SK-N-SH (cell line): ENCODE measurements around the gene BIRC5. TPM values are rescaled to one million over a fixed set of nuclear protein-coding genes. Genes with fewer than 3 reads are reported as not detected.

ENCODE experiments used
- CTCF ChIA-PET: fragments of 300-600, 350-600 bp; formaldehyde crosslinking; extraction: SDS; loops from one replicate; lab custom pipeline; 2021; lab: Yijun Ruan, JAX
- POLR2A ChIA-PET: fragments of 350-600 bp; sonication (Branson Sonifier 250); formaldehyde crosslinking; extraction: SDS; loops from one replicate; lab custom pipeline; 2020; ENCODE audit warnings: antibody characterized with exemption, inconsistent platforms; lab: Yijun Ruan, JAX
- DNase-seq: peaks from one replicate; pipeline ENCODE4 v3.0.0; 2012
- H2AFZ ChIP-seq: fragments of 200-600 bp; sonication (generic); 2 replicates; pipeline ENCODE4 v1.8.1; 2016; ENCODE audit warnings: antibody characterized with exemption, mild to moderate bottlenecking, low read depth
- H3F3A ChIP-seq: fragments of 200-600 bp; sonication (generic); replicated peaks from 2 replicates; pipeline ENCODE3; 2016; ENCODE audit warnings: antibody characterized with exemption, mild to moderate bottlenecking; ENCODE audit not compliant: insufficient read depth
- H3K27ac ChIP-seq, 2 experiments: fragments of 200-500 bp in 1 of 2; fragments of 200-600 bp in 1 of 2; sonication (Bioruptor generic) in 1 of 2; sonication (generic), shearing (Covaris generic) in 1 of 2; 2 replicates each; pipeline versions ENCODE4 v1.5.1 to v1.6.1; 2014 to 2016; ENCODE audit warnings: low read depth in 2 of 2, inconsistent platforms in 1 of 2, low read length in 1 of 2, mild to moderate bottlenecking in 1 of 2, mixed read lengths in 1 of 2
- H3K27me3 ChIP-seq: fragments of 200-600 bp; sonication (generic), shearing (Covaris generic); 2 replicates; pipeline ENCODE4 v1.6.1; 2016; ENCODE audit warnings: mixed run types; ENCODE audit not compliant: insufficient read depth
- H3K36me3 ChIP-seq, 2 experiments: fragments of 200-500 bp in 1 of 2; fragments of 200-600 bp in 1 of 2; sonication (Bioruptor generic) in 1 of 2; sonication (generic) in 1 of 2; replicated peaks in 1 of 2; 2 replicates each; pipeline versions ENCODE3 to v1.5.1; 2014 to 2016; ENCODE audit warnings: low read length in 1 of 2, mild to moderate bottlenecking in 1 of 2; ENCODE audit not compliant: insufficient read depth in 2 of 2, control insufficient read depth in 1 of 2
- H3K4me1 ChIP-seq, 2 experiments: fragments of 200-500 bp in 1 of 2; fragments of 200-600 bp in 1 of 2; sonication (Bioruptor generic) in 1 of 2; sonication (generic), shearing (Covaris generic) in 1 of 2; 2 replicates each; pipeline versions ENCODE4 v1.5.1 to v1.6.1; 2014 to 2016; ENCODE audit warnings: low read depth in 1 of 2, low read length in 1 of 2, mixed run types in 1 of 2; ENCODE audit not compliant: insufficient read depth in 2 of 2, control insufficient read depth in 1 of 2
- H3K4me2 ChIP-seq: fragments of 200-600 bp; sonication (generic), shearing (Covaris generic); 2 replicates; pipeline ENCODE4 v1.6.1; 2017; ENCODE audit warnings: mixed run types
- H3K4me3 ChIP-seq, 2 experiments: fragments of 200-500 bp in 1 of 2; fragments of 200-600 bp in 1 of 2; sonication (Bioruptor generic) in 1 of 2; sonication (generic), shearing (Covaris generic) in 1 of 2; 2 replicates each; pipeline versions ENCODE4 v1.5.1 to v1.8.1; 2014 to 2016; ENCODE audit warnings: low read depth in 2 of 2, inconsistent platforms in 1 of 2, low read length in 1 of 2, mild to moderate bottlenecking in 1 of 2, mixed read lengths in 1 of 2, moderate library complexity in 1 of 2
- H3K79me2 ChIP-seq: fragments of 200-600 bp; sonication (generic); 2 replicates; pipeline ENCODE4 v1.8.1; 2017; ENCODE audit warnings: mild to moderate bottlenecking; ENCODE audit not compliant: insufficient read depth
- H3K9ac ChIP-seq: fragments of 200-600 bp; sonication (generic); 2 replicates; pipeline ENCODE4 v1.6.1; 2017; ENCODE audit warnings: mixed run types
- H3K9me2 ChIP-seq: fragments of 200-600 bp; sonication (generic); 2 replicates; pipeline ENCODE4 v1.6.1; 2017; ENCODE audit warnings: mixed run types
- H3K9me3 ChIP-seq: fragments of 200-600 bp; sonication (generic); 2 replicates; pipeline ENCODE4 v1.6.1; 2017; ENCODE audit warnings: mixed run types, mild to moderate bottlenecking, moderate library complexity
- H4K20me1 ChIP-seq: fragments of 200-600 bp; sonication (generic); 2 replicates; pipeline ENCODE4 v1.6.1; 2017; ENCODE audit warnings: mild to moderate bottlenecking, mixed run types; ENCODE audit not compliant: insufficient read depth
- CHD2 ChIP-seq: fragments of 150-350 bp; IDR thresholded peaks from 2 replicates; pipeline ENCODE4 v1.6.1; 2018; ENCODE audit warnings: low read length; ENCODE audit not compliant: partially characterized antibody
- EP300 ChIP-seq, 2 experiments: IDR thresholded peaks; 2 replicates each; pipeline versions ENCODE4 v1.4.0 to v1.6.1; 2012; ENCODE audit warnings: borderline replicate concordance in 1 of 2, low read depth in 1 of 2, low read length in 1 of 2
- FOXJ3 ChIP-seq: sonication (generic); formaldehyde crosslinking; IDR thresholded peaks from 2 replicates; pipeline ENCODE4 v1.5.1; 2020; ENCODE audit warnings: mild to moderate bottlenecking, missing genetic modification reagents
- FOXM1 ChIP-seq: IDR thresholded peaks from 2 replicates; pipeline ENCODE4 v1.4.0; 2012; ENCODE audit warnings: low read depth, mild to moderate bottlenecking
- GATA2 ChIP-seq: sonication (generic); formaldehyde crosslinking; IDR thresholded peaks from 2 replicates; pipeline ENCODE4 v1.5.0; 2020; ENCODE audit warnings: mild to moderate bottlenecking, missing genetic modification reagents
- IRF3 ChIP-seq: fragments of 150-350 bp; IDR thresholded peaks from 2 replicates; pipeline ENCODE4 v1.6.1; 2016; ENCODE audit warnings: mild to moderate bottlenecking, low read depth, low read length
- MEF2A ChIP-seq: IDR thresholded peaks from 2 replicates; pipeline ENCODE4 v1.4.0; 2012; ENCODE audit warnings: low read depth, borderline replicate concordance
- MXI1 ChIP-seq: IDR thresholded peaks from 2 replicates; pipeline ENCODE4 v1.6.1; 2012; ENCODE audit warnings: mild to moderate bottlenecking, low read depth, low read length, improper control_type of control experiment
- NFIC ChIP-seq: IDR thresholded peaks from 2 replicates; pipeline ENCODE4 v1.4.0; 2012; ENCODE audit warnings: borderline replicate concordance
- NRF1 ChIP-seq: IDR thresholded peaks from 2 replicates; pipeline ENCODE4 v1.6.1; 2012; ENCODE audit warnings: low read depth, mild to moderate bottlenecking, low read length
- PBX3 ChIP-seq: IDR thresholded peaks from 2 replicates; pipeline ENCODE4; 2012
- RAD21 ChIP-seq: IDR thresholded peaks from 2 replicates; pipeline ENCODE4 v1.6.1; 2012; ENCODE audit warnings: mild to moderate bottlenecking, low read length
- RCOR1 ChIP-seq: fragments of 150-350 bp; IDR thresholded peaks from 2 replicates; pipeline ENCODE4 v1.6.1; 2017; ENCODE audit warnings: antibody characterized with exemption, low read length
- RFX5 ChIP-seq: IDR thresholded peaks from 2 replicates; pipeline ENCODE4 v1.6.1; 2012; ENCODE audit warnings: mild to moderate bottlenecking, improper control_type of control experiment, low read length
- SIN3A ChIP-seq: IDR thresholded peaks from 2 replicates; pipeline ENCODE4 v1.6.1; 2012; ENCODE audit warnings: low read depth, mild to moderate bottlenecking, low read length, moderate library complexity, borderline replicate concordance
- SMC3 ChIP-seq: IDR thresholded peaks from 2 replicates; pipeline ENCODE4 v1.6.1; 2012; ENCODE audit warnings: low read depth, low read length, improper control_type of control experiment
- TEAD4 ChIP-seq: IDR thresholded peaks from 2 replicates; pipeline ENCODE4 v1.4.0; 2012; ENCODE audit warnings: mild to moderate bottlenecking, borderline replicate concordance; ENCODE audit not compliant: insufficient read depth
- USF2 ChIP-seq: fragments of 150-350 bp; IDR thresholded peaks from 2 replicates; pipeline ENCODE4 v1.6.1; 2017; ENCODE audit warnings: antibody characterized with exemption, low read length, low read depth, borderline replicate concordance
- WGBS: methylation state at CpG from one replicate; pipeline ENCODE4 v1.1.6; 2017; ENCODE audit warnings: low lambda C conversion rate; 5-methylcytosine and 5-hydroxymethylcytosine counted together
- polyA plus RNA-seq, 3 experiments: library from polyadenylated mRNA; depleted of rRNA; stranded (reverse); fragments of >200 nt; gene quantifications; 2 replicates each; pipeline ENCODE4 v1.2.3, GENCODE V29; 2012
- TF ChIP-seq, protein P1 (sequence below): IDR thresholded peaks from 2 replicates; pipeline ENCODE4 v1.4.0; 2012; ENCODE audit warnings: low read depth, borderline replicate concordance

BIRC5 gene
- polyA plus RNA-seq, 1 of the 3 experiments (the other 2 are of a cell fraction) = 31.4 TPM

DNA sequence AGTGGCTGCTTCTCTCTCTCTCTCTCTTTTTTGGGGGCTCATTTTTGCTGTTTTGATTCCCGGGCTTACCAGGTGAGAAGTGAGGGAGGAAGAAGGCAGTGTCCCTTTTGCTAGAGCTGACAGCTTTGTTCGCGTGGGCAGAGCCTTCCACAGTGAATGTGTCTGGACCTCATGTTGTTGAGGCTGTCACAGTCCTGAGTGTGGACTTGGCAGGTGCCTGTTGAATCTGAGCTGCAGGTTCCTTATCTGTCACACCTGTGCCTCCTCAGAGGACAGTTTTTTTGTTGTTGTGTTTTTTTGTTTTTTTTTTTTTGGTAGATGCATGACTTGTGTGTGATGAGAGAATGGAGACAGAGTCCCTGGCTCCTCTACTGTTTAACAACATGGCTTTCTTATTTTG lies 9.7 kb downstream of the BIRC5 start:
- ChIA-PET CTCF (interaction anchor here (0.8 to 13.9 kb wide), 15 partner anchors 9 to 210 kb away, joined by 3 to 196 read pairs (median 4); partner anchors contain the start of genes AFMID and TK1), POLR2A (interaction anchor here (0.5 to 3.5 kb wide), 5 partner anchors 13 to 40 kb away, joined by 3 to 16 read pairs (median 5); no protein-coding TSS in a partner anchor)
- no peak overlapping the region for H3K9ac ChIP-seq
- H3K27me3 ChIP-seq = no peaks in the 10 kb centered on the region
- DNase-seq = no peak
- H3K4me2 ChIP-seq = no peak overlapping the region
- peak overlapping the region in 1 of 2 experiments; percentile 98; a peak in 3 of 4 replicates for H3K27ac ChIP-seq
- peaks cover 29% of the 10 kb centered on the region; the same call in 1 of the 2 replicates for H3K79me2 ChIP-seq
- TF ChIP-seq PBX3 (no peak), USF2 (0 out of 2 replicates have a peak, but pooled peaks have one; percentile 10)
- H3F3A ChIP-seq = peaks cover 35% of the 10 kb centered on the region
- no peaks in the 10 kb centered on the region for H3K9me3 ChIP-seq
- H3K9me2 ChIP-seq = no peaks in the 10 kb centered on the region
- peaks cover 8 to 50% of the 10 kb centered on the region in 2 experiments; a peak in 3 of 4 replicates for H3K4me1 ChIP-seq
- H3K36me3 ChIP-seq = peaks cover 6% of the 10 kb centered on the region in 2 experiments
- no peak overlapping the region for H3K4me3 ChIP-seq
- H4K20me1 ChIP-seq = peaks cover 4% of the 10 kb centered on the region; the same call in 1 of the 2 replicates
- 88% methylated on average over 3 of the region's 3 CpGs for WGBS
- peak overlapping the region; percentile 73 for H2AFZ ChIP-seq

- Histone ChIP-seq H3K27me3 (no peaks in the 10 kb centered on the region), H3F3A (peaks cover 35% of the 10 kb centered on the region), H3K4me3 (no peak overlapping the region), H3K4me2 (peak overlapping the region; percentile 38; the same call in 1 of the 2 replicates), H3K9me3 (no peaks in the 10 kb centered on the region), H3K27ac (peak overlapping the region; percentile 24 to 98; a peak in 3 of 4 replicates), H3K9me2 (no peaks in the 10 kb centered on the region), H2AFZ (peak overlapping the region; percentile 73), H4K20me1 (peaks cover under 1% of the 10 kb centered on the region; the same call in 1 of the 2 replicates), H3K36me3 (peaks cover 5 to 6% of the 10 kb centered on the region in 2 experiments), H3K4me1 (peaks cover 8 to 50% of the 10 kb centered on the region in 2 experiments; a peak in 3 of 4 replicates), H3K9ac (no peak overlapping the region), H3K79me2 (peaks cover 22% of the 10 kb centered on the region; the same call in 1 of the 2 replicates)
- TF ChIP-seq, protein P1, sequence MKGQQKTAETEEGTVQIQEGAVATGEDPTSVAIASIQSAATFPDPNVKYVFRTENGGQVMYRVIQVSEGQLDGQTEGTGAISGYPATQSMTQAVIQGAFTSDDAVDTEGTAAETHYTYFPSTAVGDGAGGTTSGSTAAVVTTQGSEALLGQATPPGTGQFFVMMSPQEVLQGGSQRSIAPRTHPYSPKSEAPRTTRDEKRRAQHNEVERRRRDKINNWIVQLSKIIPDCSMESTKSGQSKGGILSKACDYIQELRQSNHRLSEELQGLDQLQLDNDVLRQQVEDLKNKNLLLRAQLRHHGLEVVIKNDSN = no peak
- TF ChIP-seq NFIC = no peak; the same call in 1 of the 2 replicates
- peak; percentile 37; the same call in 1 of the 2 replicates for TF ChIP-seq SIN3A
- no peak for TF ChIP-seq TEAD4
- peak; percentile 37 for TF ChIP-seq RAD21
- peak; percentile 45; the same call in 1 of the 2 replicates for TF ChIP-seq GATA2 (CRISPR knock-in tag)
- TF ChIP-seq MEF2A = no peak
- TF ChIP-seq MXI1 = peak; percentile 98
- no peak for TF ChIP-seq NRF1
- no peak for TF ChIP-seq SMC3
- peak; percentile 65 for TF ChIP-seq FOXJ3 (CRISPR knock-in tag)
- TF ChIP-seq EP300 (IDR thresholded peaks at IDR 0.05; ENCODE audit: borderline replicate concordance in 1 of 2, low read depth in 1 of 2, low read length in 1 of 2) = peak in 1 of 2 experiments; percentile 46; a peak in 1 of 4 replicates
- TF ChIP-seq IRF3 = no peak
- no peak for TF ChIP-seq FOXM1
- TF ChIP-seq RCOR1 = peak; percentile 22
- peak; percentile 66 for TF ChIP-seq CHD2
- TF ChIP-seq RFX5 = peak; percentile 4; the same call in 1 of the 2 replicates
- ChIA-PET CTCF (interaction anchor here (0.9 to 13.9 kb wide), 12 partner anchors 24 to 211 kb away, joined by 3 to 196 read pairs (median 4); partner anchors contain the start of genes AFMID and TK1), POLR2A (interaction anchor here (0.5 to 3.5 kb wide), 9 partner anchors 12 to 202 kb away, joined by 3 to 16 read pairs (median 4); no protein-coding TSS in a partner anchor)
- DNase-seq = peak; percentile 89
- 61% methylated on average over 25 of the region's 27 CpGs for WGBS
Measured at GRCh38 chr17:78224231-78225087, 10.4 kb downstream of the BIRC5 start.
